H1 (cell line): ENCODE measurements around the gene SUSD6. TPM values are rescaled to one million over a fixed set of nuclear protein-coding genes. Genes with fewer than 3 reads are reported as not detected.

Source experiments
- CTCF ChIA-PET: fragments of 300-600 bp; sonication (Branson Sonifier 250); formaldehyde crosslinking; loops from one replicate; lab custom pipeline; 2021; ENCODE audit not compliant: partially characterized antibody; lab: Charles Lee
- POLR2A ChIA-PET: fragments of 300-600 bp; sonication (Branson Sonifier 250); formaldehyde crosslinking; loops from one replicate; lab custom pipeline; 2021; ENCODE audit warnings: inconsistent platforms; ENCODE audit not compliant: partially characterized antibody; lab: Charles Lee
- DNase-seq, 2 experiments: peaks; one replicate each; pipeline versions ENCODE4 v3.0.0 to v3.0.0-alpha.2; 2010 to 2022; ENCODE audit warnings: low spot score in 2 of 2, low read depth in 1 of 2, mixed read lengths in 1 of 2
- FAIRE-seq: peaks from 2 replicates; lab custom pipeline; 2011; peaks lifted over from hg19 to GRCh38; lab: Jason Lieb, UNC
- H2AFZ ChIP-seq: 2 replicates; pipeline ENCODE4 v1.8.1; 2012; ENCODE audit warnings: low read length, inconsistent platforms
- H2AK5ac ChIP-seq: 2 replicates; pipeline ENCODE4 v1.6.1; 2013; ENCODE audit warnings: low read depth, low read length
- H2BK120ac ChIP-seq: replicated peaks from 2 replicates; pipeline ENCODE3; 2013; ENCODE audit warnings: low read depth, low read length, inconsistent platforms
- H2BK12ac ChIP-seq: 2 replicates; pipeline ENCODE4 v1.6.1; 2013; ENCODE audit warnings: low read depth, low read length
- H2BK15ac ChIP-seq: 2 replicates; pipeline ENCODE4 v1.6.1; 2013; ENCODE audit warnings: low read length
- H2BK20ac ChIP-seq: 2 replicates; pipeline ENCODE4 v1.6.1; 2013; ENCODE audit warnings: low read length
- H2BK5ac ChIP-seq: 2 replicates; pipeline ENCODE4 v1.6.1; 2013; ENCODE audit warnings: low read depth, low read length
- H3K14ac ChIP-seq: 2 replicates; pipeline ENCODE4 v1.6.1; 2013; ENCODE audit warnings: inconsistent platforms; ENCODE audit not compliant: insufficient read length
- H3K18ac ChIP-seq: 2 replicates; pipeline ENCODE4 v1.6.1; 2013; ENCODE audit warnings: low read length; ENCODE audit errors: extremely low read depth
- H3K23ac ChIP-seq: 2 replicates; pipeline ENCODE4 v1.6.1; 2013; ENCODE audit warnings: inconsistent platforms; ENCODE audit not compliant: insufficient read length
- H3K23me2 ChIP-seq: 2 replicates; pipeline ENCODE4 v1.6.1; 2013; ENCODE audit warnings: low read depth, low read length
- H3K27ac ChIP-seq: 2 replicates; pipeline ENCODE4 v1.6.1; 2011; ENCODE audit warnings: low read depth, low read length, inconsistent platforms
- H3K27me3 ChIP-seq, 4 experiments: replicated peaks in 1 of 4; 1 replicate in 1 of 4; 2 replicates in 3 of 4; pipeline versions ENCODE4 v1.6.1 to v1.8.1; 2011 to 2013; ENCODE audit warnings: low read length in 3 of 4, mild to moderate bottlenecking in 3 of 4, inconsistent platforms in 2 of 4, mixed read lengths in 2 of 4, moderate library complexity in 1 of 4; ENCODE audit not compliant: control insufficient read depth in 3 of 4, insufficient read depth in 3 of 4; ENCODE audit errors: extremely low read depth in 1 of 4
- H3K36me3 ChIP-seq, 4 experiments: 2 replicates each; pipeline versions ENCODE4 v1.6.1 to v1.8.1; 2011 to 2013; ENCODE audit warnings: mild to moderate bottlenecking in 4 of 4, low read length in 3 of 4, moderate library complexity in 2 of 4, control low read depth in 1 of 4, inconsistent platforms in 1 of 4; ENCODE audit not compliant: insufficient read depth in 4 of 4, control insufficient read depth in 2 of 4
- H3K4ac ChIP-seq: replicated peaks from 2 replicates; pipeline ENCODE3; 2013; ENCODE audit warnings: low read length, low read depth, mixed read lengths, inconsistent platforms; ENCODE audit not compliant: insufficient read length
- H3K4me1 ChIP-seq, 4 experiments: replicated peaks in 1 of 4; 1 replicate in 1 of 4; 2 replicates in 3 of 4; pipeline versions ENCODE4 v1.6.1 to v1.8.1; 2011 to 2013; ENCODE audit warnings: low read length in 3 of 4, inconsistent platforms in 2 of 4, mixed read lengths in 1 of 4; ENCODE audit not compliant: insufficient read depth in 4 of 4, control insufficient read depth in 3 of 4
- H3K4me2 ChIP-seq, 2 experiments: 2 replicates each; pipeline versions ENCODE4 v1.6.1 to v1.8.1; 2011 to 2013; ENCODE audit warnings: low read depth in 2 of 2, low read length in 2 of 2, control low read depth in 1 of 2, inconsistent platforms in 1 of 2, mild to moderate bottlenecking in 1 of 2; ENCODE audit not compliant: insufficient read depth in 1 of 2
- H3K4me3 ChIP-seq, 4 experiments: fragments of 200-600, 300-600 bp in 1 of 4; sonication (generic), shearing (Covaris generic), sonication (Bioruptor Twin) in 1 of 4; 2 replicates each; pipeline versions ENCODE4 v1.5.1 to v1.8.1; 2011 to 2016; ENCODE audit warnings: low read length in 4 of 4, low read depth in 3 of 4, control low read depth in 2 of 4, inconsistent platforms in 2 of 4, mild to moderate bottlenecking in 2 of 4, mixed read lengths in 1 of 4, moderate library complexity in 1 of 4; ENCODE audit not compliant: insufficient read depth in 2 of 4; ENCODE audit errors: extremely low read depth in 1 of 4
- H3K56ac ChIP-seq: replicated peaks from 2 replicates; pipeline ENCODE3; 2013; ENCODE audit warnings: low read depth, mild to moderate bottlenecking, mixed read lengths, low read length, inconsistent platforms; ENCODE audit not compliant: insufficient read length
- H3K79me1 ChIP-seq: 2 replicates; pipeline ENCODE4 v1.6.1; 2013; ENCODE audit warnings: low read depth, low read length, control low read depth
- H3K79me2 ChIP-seq, 2 experiments: 2 replicates each; pipeline versions ENCODE4 v1.6.1 to v1.8.1; 2012 to 2013; ENCODE audit warnings: low read length in 2 of 2, mild to moderate bottlenecking in 2 of 2, inconsistent platforms in 1 of 2; ENCODE audit not compliant: insufficient read depth in 2 of 2, control insufficient read depth in 1 of 2
- H3K9ac ChIP-seq, 4 experiments: replicated peaks in 1 of 4; 1 replicate in 1 of 4; 2 replicates in 3 of 4; pipeline versions ENCODE4 v1.6.1 to v1.8.1; 2011 to 2013; ENCODE audit warnings: low read depth in 3 of 4, low read length in 3 of 4, control low read depth in 2 of 4, mild to moderate bottlenecking in 2 of 4, moderate library complexity in 2 of 4, inconsistent platforms in 1 of 4; ENCODE audit errors: extremely low read depth in 1 of 4
- H3K9me3 ChIP-seq, 2 experiments: 2 replicates each; pipeline versions ENCODE4 v1.6.1 to v1.8.1; 2012 to 2013; ENCODE audit warnings: mild to moderate bottlenecking in 2 of 2, moderate library complexity in 2 of 2, control low read depth in 1 of 2, inconsistent platforms in 1 of 2, low read depth in 1 of 2, low read length in 1 of 2, mixed read lengths in 1 of 2; ENCODE audit not compliant: insufficient read depth in 2 of 2
- H4K20me1 ChIP-seq, 2 experiments: replicated peaks in 1 of 2; 2 replicates each; pipeline versions ENCODE3 to v1.8.1; 2011 to 2013; ENCODE audit warnings: inconsistent platforms in 2 of 2, low read length in 2 of 2, mild to moderate bottlenecking in 1 of 2; ENCODE audit not compliant: insufficient read depth in 2 of 2, control insufficient read depth in 1 of 2
- H4K5ac ChIP-seq: 2 replicates; pipeline ENCODE4 v1.6.1; 2013; ENCODE audit warnings: low read length, low read depth, mixed read lengths, inconsistent platforms; ENCODE audit not compliant: insufficient read length
- H4K8ac ChIP-seq: 2 replicates; pipeline ENCODE4 v1.8.0; 2013; ENCODE audit warnings: mild to moderate bottlenecking, moderate library complexity, low read length, inconsistent platforms; ENCODE audit not compliant: insufficient read depth; ENCODE audit errors: extremely low read depth
- H4K91ac ChIP-seq: replicated peaks from 2 replicates; pipeline ENCODE3; 2013; ENCODE audit warnings: low read length, mixed read lengths, inconsistent platforms; ENCODE audit not compliant: insufficient read length
- ASH2L ChIP-seq: fragments of 200-600, 300-600 bp; sonication (generic); IDR thresholded peaks from one replicate; pipeline ENCODE4 v1.7.1; 2017; ENCODE audit warnings: low read length
- BCL11A ChIP-seq, 2 experiments: IDR thresholded peaks; one replicate each; pipeline ENCODE4 v1.6.1; 2011; ENCODE audit warnings: low read depth in 2 of 2, low read length in 2 of 2, mild to moderate bottlenecking in 2 of 2
- BRCA1 ChIP-seq: IDR thresholded peaks from 2 replicates; pipeline ENCODE4 v1.6.1; 2012; ENCODE audit warnings: low read depth, low read length, improper control_type of control experiment
- GTF2F1 ChIP-seq: IDR thresholded peaks from 2 replicates; pipeline ENCODE4 v1.6.1; 2012; ENCODE audit warnings: low read depth, low read length, improper control_type of control experiment, borderline replicate concordance
- HDAC6 ChIP-seq: IDR thresholded peaks from one replicate; pipeline ENCODE4 v1.7.1; 2012; ENCODE audit warnings: low read depth, mild to moderate bottlenecking, inconsistent platforms, low read length, moderate library complexity
- JUN ChIP-seq: IDR thresholded peaks from 2 replicates; pipeline ENCODE4 v1.6.1; 2011; ENCODE audit warnings: low read depth, mild to moderate bottlenecking, improper control_type of control experiment, low read length
- JUND ChIP-seq: IDR thresholded peaks from 2 replicates; pipeline ENCODE4 v1.6.1; 2011; ENCODE audit warnings: mild to moderate bottlenecking, improper control_type of control experiment, low read length
- PHF8 ChIP-seq: fragments of 200-600 bp; sonication (generic); conservative IDR thresholded peaks from 2 replicates; pipeline ENCODE4 v1.7.1; 2012; ENCODE audit warnings: low read depth, mild to moderate bottlenecking, inconsistent platforms, low read length, moderate library complexity
- SAP30 ChIP-seq: fragments of 300-600 bp; sonication (generic); IDR thresholded peaks from 2 replicates; pipeline ENCODE4 v1.7.1; 2012; ENCODE audit warnings: low read length, moderate library complexity, mild to moderate bottlenecking, inconsistent platforms; ENCODE audit not compliant: insufficient read depth, insufficient replicate concordance
- SRF ChIP-seq: IDR thresholded peaks from 2 replicates; pipeline ENCODE4 v1.6.1; 2011; ENCODE audit warnings: mild to moderate bottlenecking, low read depth, low read length, moderate library complexity
- SUZ12 ChIP-seq: fragments of 200-600 bp; sonication (generic); IDR thresholded peaks from 2 replicates; pipeline ENCODE4 v1.6.1; 2012; ENCODE audit warnings: mild to moderate bottlenecking, inconsistent platforms, low read length, moderate library complexity, mixed read lengths
- TAF7 ChIP-seq: optimal IDR thresholded peaks from 2 replicates; pipeline ENCODE3; 2011; ENCODE audit warnings: low read depth, mild to moderate bottlenecking, inconsistent platforms, low read length, moderate library complexity, borderline replicate concordance
- WGBS, 2 experiments: shearing (Covaris generic) in 1 of 2; methylation state at CpG; one replicate each; pipeline versions ENCODE4 v1.1.6 to v1.1.7; 2013 to 2015; ENCODE audit warnings: low lambda C conversion rate in 2 of 2, mixed read lengths in 2 of 2, inconsistent platforms in 1 of 2, low coverage in 1 of 2, missing lambda C conversion rate in 1 of 2; ENCODE audit not compliant: insufficient replicate concordance in 2 of 2, insufficient coverage in 1 of 2, insufficient read length in 1 of 2; ENCODE audit errors: extremely low coverage in 1 of 2, missing lambda C conversion rate in 1 of 2; 5-methylcytosine and 5-hydroxymethylcytosine counted together
- polyA plus RNA-seq, 7 experiments: library from polyadenylated mRNA; depleted of rRNA in 3 of 7; stranded (reverse) in 5 of 7; unstranded in 2 of 7; fragments of >200 nt in 5 of 7; fragments of 200-250 nt in 2 of 7; gene quantifications; 1 replicate in 5 of 7; 2 replicates in 1 of 7; 4 replicates in 1 of 7; pipeline versions ENCODE4 v1.2.1 to v1.2.3, GENCODE V29; 2011 to 2013; ENCODE audit warnings: missing spikeins in 2 of 7, mixed read lengths in 2 of 7
- total RNA-seq: library from RNA; stranded (reverse); fragmentation: NEBNext Ultra II Directional; extraction: Animal tissue kit (Norgen Biotek cat#: 25700); gene quantifications from 2 replicates; pipeline ENCODE4 v1.2.1, GENCODE V29; 2021
- TF ChIP-seq, protein P1 (sequence below): IDR thresholded peaks from 2 replicates; pipeline ENCODE4 v1.6.1; 2011; ENCODE audit warnings: low read length, improper control_type of control experiment

Gene SUSD6
- total and polyA plus RNA-seq, 2 of the 8 experiments (the other 6 are each of a cell fraction or from before 2014, with no cell fraction given) = 3.0 to 3.8 TPM

DNA sequence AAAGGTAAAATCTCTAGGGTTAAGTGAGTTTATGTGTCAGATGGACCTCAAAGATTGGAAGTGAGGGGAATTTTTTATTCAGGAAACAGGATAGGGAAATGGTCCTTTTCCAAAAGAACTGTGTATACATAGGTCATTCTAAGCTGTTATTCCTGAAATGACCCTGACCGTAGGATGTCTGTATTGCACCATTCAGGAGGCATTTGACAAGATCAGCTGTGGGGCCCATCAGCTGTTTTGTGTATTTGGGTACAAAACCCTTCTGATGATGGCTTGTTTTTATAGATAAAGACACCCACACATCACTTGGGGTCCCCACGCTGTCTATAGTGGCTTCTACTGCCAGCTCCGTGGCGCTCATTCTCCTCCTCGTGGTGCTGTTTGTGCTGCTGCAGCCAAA, 92.9 kb downstream of the SUSD6 start:
- ChIA-PET POLR2A (interaction anchor here (0.7 to 1.7 kb wide), 2 partner anchors 9 to 10 kb away, joined by 3 to 4 read pairs; no protein-coding TSS in a partner anchor), CTCF (interaction anchor here (1.0 to 1.5 kb wide), 9 partner anchors 9 to 156 kb away, joined by 3 to 5 read pairs (median 3); no protein-coding TSS in a partner anchor)
- Histone ChIP-seq H3K27ac (no peak overlapping the region), H3K9me3 (no peaks in the 10 kb centered on the region), H2BK20ac (no peak overlapping the region), H3K27me3 (no peaks in the 10 kb centered on the region), H3K79me1 (no peaks in the 10 kb centered on the region), H2AK5ac (no peak overlapping the region), H3K18ac (no peak overlapping the region), H2BK12ac (no peak overlapping the region), H3K9ac (no peak overlapping the region), H2BK5ac (no peak overlapping the region), H3K4me1 (peaks cover 3 to 10% (median 5%) of the 10 kb centered on the region in 4 experiments; a peak in 5 of 7 replicates), H2BK15ac (no peak overlapping the region), H3K4ac (no peak overlapping the region), H2BK120ac (no peak overlapping the region), H3K4me3 (no peak overlapping the region), H4K5ac (no peak overlapping the region), H2AFZ (no peak overlapping the region), H4K20me1 (no peaks in the 10 kb centered on the region), H3K23ac (no peak overlapping the region), H3K14ac (no peak overlapping the region), H4K8ac (no peak overlapping the region), H3K4me2 (no peak overlapping the region), H4K91ac (no peak overlapping the region), H3K79me2 (no peaks in the 10 kb centered on the region), H3K23me2 (no peaks in the 10 kb centered on the region), H3K36me3 (no peaks in the 10 kb centered on the region), H3K56ac (no peak overlapping the region)
- FAIRE-seq (no peak), DNase-seq (no peak)
- WGBS, 2 experiments = 93% methylated on average over 5 of the region's 5 CpGs; no CpG with 5 or more reads in 1 of the 2 experiments
- no peak for TF ChIP-seq HDAC6
- TF ChIP-seq GTF2F1 = no peak
- no peak for TF ChIP-seq SAP30
- no peak for TF ChIP-seq BRCA1
- no peak for TF ChIP-seq BCL11A (IDR thresholded peaks at IDR 0.05; ENCODE audit: low read depth in 2 of 2, low read length in 2 of 2)
- no peak for TF ChIP-seq JUN
- TF ChIP-seq PHF8 = no peak
- no peak for TF ChIP-seq JUND
- TF ChIP-seq ASH2L = no peak
- no peak for TF ChIP-seq SUZ12
- TF ChIP-seq, protein P1, sequence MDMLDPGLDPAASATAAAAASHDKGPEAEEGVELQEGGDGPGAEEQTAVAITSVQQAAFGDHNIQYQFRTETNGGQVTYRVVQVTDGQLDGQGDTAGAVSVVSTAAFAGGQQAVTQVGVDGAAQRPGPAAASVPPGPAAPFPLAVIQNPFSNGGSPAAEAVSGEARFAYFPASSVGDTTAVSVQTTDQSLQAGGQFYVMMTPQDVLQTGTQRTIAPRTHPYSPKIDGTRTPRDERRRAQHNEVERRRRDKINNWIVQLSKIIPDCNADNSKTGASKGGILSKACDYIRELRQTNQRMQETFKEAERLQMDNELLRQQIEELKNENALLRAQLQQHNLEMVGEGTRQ = no peak
- TF ChIP-seq TAF7 = no peak
- TF ChIP-seq SRF = no peak
